ENCODE measurements around the gene PRPS1.

DNA sequence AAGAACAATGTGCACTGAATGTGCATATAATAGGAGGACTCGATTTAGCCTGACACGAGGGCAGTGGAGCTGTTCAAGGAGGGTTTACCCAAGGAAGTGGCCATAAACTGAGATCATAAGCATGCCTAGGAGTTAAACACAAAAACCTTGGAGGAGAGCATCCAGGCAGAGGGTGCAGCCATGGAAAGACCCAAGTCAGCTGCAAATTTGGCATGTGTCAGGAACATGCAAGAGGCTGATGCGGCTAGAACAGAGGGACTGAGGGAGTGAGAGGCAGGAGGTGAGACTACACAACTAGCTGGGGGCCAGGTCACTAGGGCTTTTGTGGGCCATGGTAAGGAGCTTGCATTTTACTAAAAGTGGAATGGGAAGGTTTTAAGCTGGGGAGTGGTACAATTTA, 55.6 kb downstream of the PRPS1 start:
- TF ChIP-seq, protein P1, sequence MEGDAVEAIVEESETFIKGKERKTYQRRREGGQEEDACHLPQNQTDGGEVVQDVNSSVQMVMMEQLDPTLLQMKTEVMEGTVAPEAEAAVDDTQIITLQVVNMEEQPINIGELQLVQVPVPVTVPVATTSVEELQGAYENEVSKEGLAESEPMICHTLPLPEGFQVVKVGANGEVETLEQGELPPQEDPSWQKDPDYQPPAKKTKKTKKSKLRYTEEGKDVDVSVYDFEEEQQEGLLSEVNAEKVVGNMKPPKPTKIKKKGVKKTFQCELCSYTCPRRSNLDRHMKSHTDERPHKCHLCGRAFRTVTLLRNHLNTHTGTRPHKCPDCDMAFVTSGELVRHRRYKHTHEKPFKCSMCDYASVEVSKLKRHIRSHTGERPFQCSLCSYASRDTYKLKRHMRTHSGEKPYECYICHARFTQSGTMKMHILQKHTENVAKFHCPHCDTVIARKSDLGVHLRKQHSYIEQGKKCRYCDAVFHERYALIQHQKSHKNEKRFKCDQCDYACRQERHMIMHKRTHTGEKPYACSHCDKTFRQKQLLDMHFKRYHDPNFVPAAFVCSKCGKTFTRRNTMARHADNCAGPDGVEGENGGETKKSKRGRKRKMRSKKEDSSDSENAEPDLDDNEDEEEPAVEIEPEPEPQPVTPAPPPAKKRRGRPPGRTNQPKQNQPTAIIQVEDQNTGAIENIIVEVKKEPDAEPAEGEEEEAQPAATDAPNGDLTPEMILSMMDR (IDR thresholded peaks at IDR 0.05), result no peak
- TF ChIP-seq POLR2A (IDR thresholded peaks at IDR 0.05), result no peak

All from vagina (tissue), 2 donors.